Trophoblast cell (in vitro differentiated cells and primary cell): Measurements from ENCODE around the gene MUC6.

ENCODE experiments used
- DNase-seq, 2 donors: peaks; one replicate each; pipeline ENCODE4 v3.0.0-alpha.2; 2016
- H2AFZ ChIP-seq: 2 replicates; pipeline ENCODE4 v1.6.1; 2013; ENCODE audit warnings: low read length, moderate library complexity, mild to moderate bottlenecking; ENCODE audit not compliant: insufficient read depth, poor library complexity
- H2AK5ac ChIP-seq: 2 replicates; pipeline ENCODE4 v1.6.1; 2013; ENCODE audit warnings: mild to moderate bottlenecking, low read length
- H2BK120ac ChIP-seq: 2 replicates; pipeline ENCODE4 v1.6.1; 2013; ENCODE audit warnings: low read length, mild to moderate bottlenecking, moderate library complexity; ENCODE audit not compliant: insufficient read depth, poor library complexity
- H2BK12ac ChIP-seq: 2 replicates; pipeline ENCODE4 v1.6.1; 2013; ENCODE audit warnings: mild to moderate bottlenecking, low read length, moderate library complexity
- H2BK5ac ChIP-seq: 2 replicates; pipeline ENCODE4 v1.6.1; 2013; ENCODE audit warnings: low read length, low read depth, moderate library complexity, mild to moderate bottlenecking; ENCODE audit not compliant: poor library complexity
- H3K14ac ChIP-seq: 2 replicates; pipeline ENCODE4 v1.6.1; 2013; ENCODE audit warnings: mild to moderate bottlenecking, low read length
- H3K18ac ChIP-seq: 2 replicates; pipeline ENCODE4 v1.6.1; 2013; ENCODE audit warnings: mild to moderate bottlenecking, low read length
- H3K23ac ChIP-seq: 2 replicates; pipeline ENCODE4 v1.6.1; 2013; ENCODE audit warnings: low read length
- H3K27ac ChIP-seq: 2 replicates; pipeline ENCODE4 v1.5.1; 2013; ENCODE audit warnings: low read depth, mild to moderate bottlenecking, inconsistent platforms, low read length, moderate library complexity
- H3K27me3 ChIP-seq: 2 replicates; pipeline ENCODE4 v1.6.1; 2013; ENCODE audit warnings: inconsistent platforms, mild to moderate bottlenecking, low read length, moderate library complexity; ENCODE audit not compliant: insufficient read depth
- H3K36me3 ChIP-seq, 2 experiments: 1 replicate in 1 of 2; 2 replicates in 1 of 2; pipeline ENCODE4 v1.6.1; 2013; ENCODE audit warnings: low read length in 2 of 2, mild to moderate bottlenecking in 2 of 2, moderate library complexity in 1 of 2; ENCODE audit not compliant: insufficient read depth in 2 of 2, control insufficient read depth in 1 of 2
- H3K4ac ChIP-seq: 2 replicates; pipeline ENCODE4 v1.6.1; 2013; ENCODE audit warnings: low read depth, mild to moderate bottlenecking, low read length, moderate library complexity
- H3K4me1 ChIP-seq, 2 experiments: 1 replicate in 1 of 2; 2 replicates in 1 of 2; pipeline ENCODE4 v1.6.1; 2013; ENCODE audit warnings: low read length in 2 of 2, mild to moderate bottlenecking in 2 of 2, moderate library complexity in 1 of 2; ENCODE audit not compliant: insufficient read depth in 2 of 2, control insufficient read depth in 1 of 2
- H3K4me2 ChIP-seq: 2 replicates; pipeline ENCODE4 v1.6.1; 2013; ENCODE audit warnings: inconsistent platforms, mild to moderate bottlenecking, low read length, moderate library complexity
- H3K4me3 ChIP-seq: 2 replicates; pipeline ENCODE4 v1.5.1; 2013; ENCODE audit warnings: mild to moderate bottlenecking, low read depth, low read length, inconsistent platforms
- H3K79me1 ChIP-seq: one replicate; pipeline ENCODE4 v1.6.1; 2013; ENCODE audit warnings: low read length
- H3K79me2 ChIP-seq: 2 replicates; pipeline ENCODE4 v1.6.1; 2013; ENCODE audit warnings: low read length, mild to moderate bottlenecking; ENCODE audit not compliant: control insufficient read depth, insufficient read depth, poor library complexity
- H3K9ac ChIP-seq: 2 replicates; pipeline ENCODE4 v1.6.1; 2013; ENCODE audit warnings: mild to moderate bottlenecking, low read length
- H3K9me3 ChIP-seq: 2 replicates; pipeline ENCODE4 v1.6.1; 2013; ENCODE audit warnings: low read depth, mild to moderate bottlenecking, control low read depth, inconsistent platforms, low read length; ENCODE audit not compliant: insufficient read depth
- H4K12ac ChIP-seq: 2 replicates; pipeline ENCODE4 v1.6.1; 2013; ENCODE audit warnings: low read depth, mild to moderate bottlenecking, low read length, moderate library complexity
- H4K8ac ChIP-seq: 2 replicates; pipeline ENCODE4 v1.6.1; 2013; ENCODE audit warnings: low read depth, mild to moderate bottlenecking, low read length, moderate library complexity
- H4K91ac ChIP-seq: one replicate; pipeline ENCODE4 v1.6.1; 2013; ENCODE audit warnings: low read depth, mild to moderate bottlenecking, low read length, moderate library complexity
- WGBS: extraction: QIAGEN DNeasy Blood & Tissue Kit; methylation state at CpG from one replicate; pipeline ENCODE4 v1.1.7; 2013; ENCODE audit warnings: missing lambda C conversion rate; ENCODE audit not compliant: insufficient read length, insufficient coverage; ENCODE audit errors: extremely low coverage; 5-methylcytosine and 5-hydroxymethylcytosine counted together

Gene MUC6

DNA sequence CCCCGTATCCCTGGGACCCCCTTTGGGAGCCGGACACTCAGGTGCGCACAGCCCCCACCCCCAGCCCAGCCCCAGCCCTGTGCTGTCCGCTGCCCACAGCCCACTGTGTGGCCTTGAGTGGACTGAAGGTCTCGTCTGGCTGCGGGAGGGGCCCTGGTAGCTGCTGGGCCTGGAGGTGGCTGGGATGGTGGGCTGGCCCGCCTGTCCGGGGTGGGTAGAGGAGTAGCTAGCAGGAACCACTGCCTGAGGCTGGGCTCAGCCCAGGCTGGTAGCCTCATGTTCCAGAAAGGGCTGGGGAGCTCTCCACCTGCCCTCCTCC is 4.6 kb upstream of the MUC6 start:
- Histone ChIP-seq H2BK12ac (no peak overlapping the region), H3K9ac (no peak overlapping the region), H2BK120ac (no peak overlapping the region), H3K79me1 (no peaks in the 10 kb centered on the region), H3K36me3 (no peaks in the 10 kb centered on the region), H3K79me2 (no peaks in the 10 kb centered on the region), H3K4me3 (no peak overlapping the region), H3K27me3 (no peaks in the 10 kb centered on the region), H4K91ac (no peak overlapping the region), H2AK5ac (no peak overlapping the region), H2BK5ac (no peak overlapping the region), H2AFZ (no peak overlapping the region), H4K8ac (no peak overlapping the region), H3K4ac (no peak overlapping the region), H3K14ac (no peak overlapping the region), H3K27ac (no peak overlapping the region), H3K9me3 (peaks cover 4% of the 10 kb centered on the region), H4K12ac (no peak overlapping the region), H3K23ac (no peak overlapping the region), H3K4me1 (no peaks in the 10 kb centered on the region), H3K4me2 (no peak overlapping the region), H3K18ac (no peak overlapping the region)
- WGBS, result no CpG with 5 or more reads among the region's 8 CpGs
- DNase-seq, result no peak

DNA sequence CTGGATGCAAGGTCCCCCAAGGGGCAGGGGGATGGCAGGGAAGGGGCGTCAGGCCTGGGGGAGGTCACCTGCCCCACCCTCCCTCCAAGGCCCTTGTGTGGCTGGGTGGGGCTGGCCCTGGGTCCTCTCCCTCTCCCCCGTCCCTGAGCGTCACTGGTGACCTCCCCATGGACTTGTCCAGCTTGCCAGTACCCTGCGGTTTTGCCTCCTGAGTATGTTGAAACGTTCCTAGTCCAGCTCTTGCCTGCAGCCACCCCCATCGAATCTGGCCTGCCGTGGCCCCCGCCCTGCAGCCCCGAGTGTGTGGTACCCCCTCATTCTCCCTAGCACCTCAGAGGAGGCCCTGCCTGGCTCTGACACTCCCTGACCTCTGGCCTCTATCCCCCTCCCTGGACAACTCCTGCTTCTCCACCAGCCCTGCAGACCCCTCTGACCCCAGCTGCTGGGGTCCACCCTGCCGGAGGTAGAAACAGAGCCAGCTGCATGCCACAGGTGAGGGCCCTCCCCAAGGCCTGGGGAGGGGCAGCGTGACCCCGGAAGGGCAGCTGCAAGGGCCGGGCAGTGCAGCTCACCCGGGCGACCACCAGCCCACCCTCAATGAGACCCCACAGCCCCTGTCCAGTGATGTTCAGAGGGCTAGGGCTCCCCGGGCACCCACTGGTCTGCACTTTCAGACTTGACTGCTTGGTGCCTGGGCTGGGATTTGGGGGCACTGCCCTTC is 4.1 kb upstream of the MUC6 start:
- H2BK12ac ChIP-seq, result no peak overlapping the region
- H3K14ac ChIP-seq, result no peak overlapping the region
- no peak overlapping the region for H2BK5ac ChIP-seq
- H2AK5ac ChIP-seq, result no peak overlapping the region
- H2BK120ac ChIP-seq, result no peak overlapping the region
- no peak for DNase-seq
- H2AFZ ChIP-seq, result no peak overlapping the region
- no peak overlapping the region for H3K23ac ChIP-seq
- no peaks in the 10 kb centered on the region for H3K36me3 ChIP-seq
- H4K91ac ChIP-seq, result no peak overlapping the region
- H4K8ac ChIP-seq, result no peak overlapping the region
- H3K79me2 ChIP-seq, result no peaks in the 10 kb centered on the region
- no peaks in the 10 kb centered on the region for H3K79me1 ChIP-seq
- no peak overlapping the region for H3K27ac ChIP-seq
- no peak overlapping the region for H3K4me2 ChIP-seq
- WGBS, result no CpG with 5 or more reads among the region's 16 CpGs
- peaks cover 4% of the 10 kb centered on the region for H3K9me3 ChIP-seq
- H3K4me3 ChIP-seq, result no peak overlapping the region
- no peak overlapping the region for H3K18ac ChIP-seq
- no peak overlapping the region for H4K12ac ChIP-seq
- no peaks in the 10 kb centered on the region for H3K27me3 ChIP-seq
- H3K9ac ChIP-seq, result no peak overlapping the region
- no peaks in the 10 kb centered on the region for H3K4me1 ChIP-seq
- H3K4ac ChIP-seq, result no peak overlapping the region

GRCh38 chr11:1039481-1040427 is 3.2 kb upstream of the MUC6 start:
- WGBS, result no CpG with 5 or more reads among the region's 32 CpGs
- no peak overlapping the region for H3K4ac ChIP-seq
- DNase-seq, result no peak
- no peak overlapping the region for H2BK5ac ChIP-seq
- H3K4me3 ChIP-seq, result no peak overlapping the region
- no peaks in the 10 kb centered on the region for H3K36me3 ChIP-seq
- H4K12ac ChIP-seq, result no peak overlapping the region
- H3K79me1 ChIP-seq, result no peaks in the 10 kb centered on the region
- no peak overlapping the region for H2BK12ac ChIP-seq
- no peaks in the 10 kb centered on the region for H3K4me1 ChIP-seq
- no peak overlapping the region for H2AFZ ChIP-seq
- no peaks in the 10 kb centered on the region for H3K27me3 ChIP-seq
- H4K8ac ChIP-seq, result no peak overlapping the region
- H4K91ac ChIP-seq, result no peak overlapping the region
- H3K4me2 ChIP-seq, result no peak overlapping the region
- H3K14ac ChIP-seq, result no peak overlapping the region
- no peak overlapping the region for H3K18ac ChIP-seq
- H3K79me2 ChIP-seq, result no peaks in the 10 kb centered on the region
- no peak overlapping the region for H3K9ac ChIP-seq
- H3K9me3 ChIP-seq, result peaks cover 5% of the 10 kb centered on the region
- H2BK120ac ChIP-seq, result no peak overlapping the region
- no peak overlapping the region for H3K27ac ChIP-seq
- H2AK5ac ChIP-seq, result no peak overlapping the region
- H3K23ac ChIP-seq, result no peak overlapping the region

DNA sequence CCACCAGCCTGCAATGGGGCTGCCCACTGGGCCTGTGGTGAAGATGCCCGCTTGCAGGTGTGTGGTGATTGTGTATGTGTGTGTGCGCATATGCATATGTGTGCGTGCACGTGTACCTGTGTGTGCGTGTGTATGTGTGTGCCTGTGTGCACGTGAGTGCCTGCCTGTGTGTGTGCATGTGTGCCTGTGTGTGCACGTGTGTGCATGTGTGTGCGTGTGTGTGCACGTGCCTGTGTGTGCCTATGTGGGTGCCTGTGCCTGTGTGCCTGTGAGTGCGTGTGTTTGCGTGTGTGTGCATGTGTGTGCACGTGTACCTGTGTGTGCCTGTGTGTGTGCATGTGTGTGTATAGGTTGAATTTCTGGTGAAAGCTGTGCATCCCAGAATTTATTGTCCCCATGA is 2.4 kb upstream of the MUC6 start:
- no peak overlapping the region for H3K9ac ChIP-seq
- H3K4ac ChIP-seq, result no peak overlapping the region
- H2BK5ac ChIP-seq, result no peak overlapping the region
- no peak overlapping the region for H3K4me3 ChIP-seq
- H3K79me1 ChIP-seq, result no peaks in the 10 kb centered on the region
- no peak for DNase-seq
- no peaks in the 10 kb centered on the region for H3K36me3 ChIP-seq
- H4K91ac ChIP-seq, result no peak overlapping the region
- H3K4me1 ChIP-seq, result no peaks in the 10 kb centered on the region
- H3K9me3 ChIP-seq, result peaks cover 6% of the 10 kb centered on the region
- no peak overlapping the region for H3K23ac ChIP-seq
- no peak overlapping the region for H3K14ac ChIP-seq
- H2BK120ac ChIP-seq, result no peak overlapping the region
- H3K18ac ChIP-seq, result no peak overlapping the region
- no peak overlapping the region for H2AK5ac ChIP-seq
- no peaks in the 10 kb centered on the region for H3K79me2 ChIP-seq
- no peak overlapping the region for H4K8ac ChIP-seq
- H3K27ac ChIP-seq, result no peak overlapping the region
- H4K12ac ChIP-seq, result no peak overlapping the region
- no CpG with 5 or more reads among the region's 12 CpGs for WGBS
- H3K27me3 ChIP-seq, result no peaks in the 10 kb centered on the region
- H2AFZ ChIP-seq, result no peak overlapping the region
- H2BK12ac ChIP-seq, result no peak overlapping the region
- no peak overlapping the region for H3K4me2 ChIP-seq
